Measurements from ENCODE around the gene NELFCD. TPM values are rescaled to one million over a fixed set of nuclear protein-coding genes. Genes with fewer than 3 reads are reported as not detected.

NELFCD gene
- total RNA-seq, 1 experiment from 2014 or later, result 179 TPM

DNA sequence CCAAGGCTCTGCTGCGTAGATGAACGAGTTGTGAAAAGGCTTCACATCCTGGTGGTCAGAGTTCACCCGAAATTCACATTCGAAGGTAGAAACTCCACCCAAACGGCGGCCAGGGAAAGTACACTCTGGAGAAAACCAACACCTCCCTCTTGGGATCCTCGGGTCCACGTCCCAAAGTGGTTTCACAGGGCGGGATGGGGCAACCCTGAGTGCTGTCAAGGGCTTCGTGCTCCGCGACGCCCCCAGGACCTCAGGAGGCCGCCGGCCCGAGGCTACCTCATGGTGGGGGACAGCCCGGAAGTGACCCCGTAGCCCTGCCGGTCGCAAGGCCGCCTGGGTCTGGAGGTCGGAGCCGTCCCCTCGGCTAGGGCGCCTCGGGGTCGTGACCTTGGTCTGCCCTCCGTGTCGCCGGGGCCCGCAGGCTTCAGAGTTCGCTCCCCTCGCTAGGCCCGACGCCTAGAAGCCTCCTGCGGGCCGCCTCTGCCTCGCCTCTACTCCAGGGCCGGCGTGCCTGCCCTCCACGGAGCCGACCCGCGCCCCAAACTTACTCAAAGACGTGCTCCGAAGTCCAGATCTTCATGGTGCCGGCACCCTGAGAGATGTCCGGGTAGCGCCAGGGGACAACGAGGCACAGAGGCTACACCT lies 61.2 kb downstream of the NELFCD start, which contains the start of gene PRELID3B:
TSS of gene PRELID3B (minus strand) at position 636 of the 645 bp plus-strand sequence. CDS start at position 580, 56 bp downstream.
- CTCF ChIA-PET, result interaction anchor here (0.6 to 0.9 kb wide), 3 partner anchors 10 to 794 kb away, joined by 3 read pairs; partner anchors contain the start of gene ATP5F1E
- no TSS peak for BruUV-seq (replicated peaks)
- peak; percentile 45 for DNase-seq

GRCh38 chr20:59042796-59043631 lies 62.0 kb downstream of the NELFCD start:
- peaks cover 48% of the 10 kb centered on the region for H3K36me3 Mint-ChIP-seq (ENCODE audit: insufficient read depth, unreplicated experiment)
- H3K9me3 Mint-ChIP-seq (ENCODE audit: low read depth, unreplicated experiment), result no peaks in the 10 kb centered on the region
- intact Hi-C loops (cut with micrococcal nuclease; ENCODE audit: unreplicated experiment), result loop anchor here (1.0 kb wide), 1 partner anchor 22 kb away; no protein-coding TSS in a partner anchor
- peak; percentile 99 for DNase-seq
- no peak for TF ChIP-seq CTCF (IDR thresholded peaks at IDR 0.05; ENCODE audit: unreplicated experiment)
- CTCF ChIA-PET, result interaction anchor here (0.9 kb wide), 1 partner anchor 179 kb away, joined by 3 read pairs; no protein-coding TSS in a partner anchor
- H3K27me3 Mint-ChIP-seq (ENCODE audit: unreplicated experiment), result peaks cover 11% of the 10 kb centered on the region
- peak overlapping the region; percentile 43 for H3K27ac Mint-ChIP-seq (ENCODE audit: unreplicated experiment)
- H3K4me3 Mint-ChIP-seq (ENCODE audit: low read depth, unreplicated experiment), result peak overlapping the region; percentile 63
- BruUV-seq (replicated peaks), result no TSS peak
- H3K4me1 Mint-ChIP-seq (ENCODE audit: low read depth, unreplicated experiment), result peaks cover 27% of the 10 kb centered on the region

More for the DNA sequence above, 61.2 kb downstream of the NELFCD start, which contains the start of gene PRELID3B:
- H3K9me3 Mint-ChIP-seq (ENCODE audit: low read depth, unreplicated experiment), result no peaks in the 10 kb centered on the region
- peaks cover 21% of the 10 kb centered on the region for H3K4me1 Mint-ChIP-seq (ENCODE audit: low read depth, unreplicated experiment)
- peaks cover 4% of the 10 kb centered on the region for H3K27me3 Mint-ChIP-seq (ENCODE audit: unreplicated experiment)
- TF ChIP-seq CTCF (IDR thresholded peaks at IDR 0.05; ENCODE audit: unreplicated experiment), result no peak
- peak within 1 kb of the TSS; percentile 63 for H3K4me3 Mint-ChIP-seq (ENCODE audit: low read depth, unreplicated experiment)
- intact Hi-C loops (cut with micrococcal nuclease; ENCODE audit: unreplicated experiment), result no loop called here
- peaks cover 55% of the 10 kb centered on the region for H3K36me3 Mint-ChIP-seq (ENCODE audit: insufficient read depth, unreplicated experiment)
- peak within 1 kb of the TSS; percentile 43 for H3K27ac Mint-ChIP-seq (ENCODE audit: unreplicated experiment)

- intact Hi-C loops (cut with micrococcal nuclease; ENCODE audit: unreplicated experiment), result loop anchor here (1.0 kb wide), 1 partner anchor 22 kb away; no protein-coding TSS in a partner anchor
- TF ChIP-seq CTCF (IDR thresholded peaks at IDR 0.05; ENCODE audit: unreplicated experiment), result no peak
- Mint-ChIP-seq H3K4me1 (ENCODE audit: low read depth, unreplicated experiment) (peaks cover 31% of the 10 kb centered on the region), H3K36me3 (ENCODE audit: insufficient read depth, unreplicated experiment) (peaks cover 44% of the 10 kb centered on the region), H3K4me3 (ENCODE audit: low read depth, unreplicated experiment) (peak overlapping the region; percentile 63), H3K27me3 (ENCODE audit: unreplicated experiment) (peaks cover 18% of the 10 kb centered on the region), H3K9me3 (ENCODE audit: low read depth, unreplicated experiment) (no peaks in the 10 kb centered on the region), H3K27ac (ENCODE audit: unreplicated experiment) (peak overlapping the region; percentile 43)
- no TSS peak for BruUV-seq (replicated peaks)
- CTCF ChIA-PET, result interaction anchor here (0.8 kb wide), 1 partner anchor 11 kb away, joined by 5 read pairs; the partner anchor contains the start of gene ATP5F1E
- no peak for DNase-seq
Measured at GRCh38 chr20:59043698-59044097, 62.6 kb downstream of the NELFCD start.

- intact Hi-C loops (cut with micrococcal nuclease; ENCODE audit: unreplicated experiment), result no loop called here
- peaks cover 24% of the 10 kb centered on the region for H3K27me3 Mint-ChIP-seq (ENCODE audit: unreplicated experiment)
- no peak overlapping the region for H3K4me3 Mint-ChIP-seq (ENCODE audit: low read depth, unreplicated experiment)
- no peaks in the 10 kb centered on the region for H3K9me3 Mint-ChIP-seq (ENCODE audit: low read depth, unreplicated experiment)
- BruUV-seq (replicated peaks), result no TSS peak
- no peak for TF ChIP-seq CTCF (IDR thresholded peaks at IDR 0.05; ENCODE audit: unreplicated experiment)
- peaks cover 31% of the 10 kb centered on the region for H3K4me1 Mint-ChIP-seq (ENCODE audit: low read depth, unreplicated experiment)
- H3K27ac Mint-ChIP-seq (ENCODE audit: unreplicated experiment), result no peak overlapping the region
- CTCF ChIA-PET, result interaction anchor here (0.8 kb wide), 1 partner anchor 12 kb away, joined by 5 read pairs; the partner anchor contains the start of gene ATP5F1E
- H3K36me3 Mint-ChIP-seq (ENCODE audit: insufficient read depth, unreplicated experiment), result peaks cover 40% of the 10 kb centered on the region
- DNase-seq, result no peak
Measured at GRCh38 chr20:59044295-59044694, 63.2 kb downstream of the NELFCD start.

Data from Calu3 (cell line).